SKM-1 treated with dmso at 0.1 percent for 144 hours (cell line): ENCODE data around the gene GSDME.
A peak's percentile ranks its signal among the peaks of the same experiment; 100 is the strongest.

Experiments used
- DNase-seq: peaks from one replicate; lab custom pipeline; 2025; ENCODE audit not compliant: unreplicated experiment; lab: John Stamatoyannopoulos, UW

GSDME gene

DNA sequence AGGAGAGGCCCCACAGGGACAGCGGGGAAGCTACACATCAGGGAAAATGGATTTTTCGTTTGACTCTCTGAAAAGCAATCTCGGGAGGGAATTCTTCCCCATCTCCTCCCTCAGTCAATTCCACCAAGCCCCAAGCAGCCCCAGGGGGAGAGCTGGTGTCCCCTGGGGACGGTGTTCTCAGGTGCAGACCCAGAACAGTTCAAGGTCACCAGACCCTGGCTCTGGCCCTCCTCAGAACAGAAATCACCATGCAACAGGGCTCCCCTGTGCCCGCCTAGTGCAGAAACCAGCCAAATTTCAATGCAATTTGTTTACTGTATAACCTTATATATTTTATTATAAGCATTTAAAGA, 34.1 kb downstream of the GSDME start:
- no peak for DNase-seq

DNA sequence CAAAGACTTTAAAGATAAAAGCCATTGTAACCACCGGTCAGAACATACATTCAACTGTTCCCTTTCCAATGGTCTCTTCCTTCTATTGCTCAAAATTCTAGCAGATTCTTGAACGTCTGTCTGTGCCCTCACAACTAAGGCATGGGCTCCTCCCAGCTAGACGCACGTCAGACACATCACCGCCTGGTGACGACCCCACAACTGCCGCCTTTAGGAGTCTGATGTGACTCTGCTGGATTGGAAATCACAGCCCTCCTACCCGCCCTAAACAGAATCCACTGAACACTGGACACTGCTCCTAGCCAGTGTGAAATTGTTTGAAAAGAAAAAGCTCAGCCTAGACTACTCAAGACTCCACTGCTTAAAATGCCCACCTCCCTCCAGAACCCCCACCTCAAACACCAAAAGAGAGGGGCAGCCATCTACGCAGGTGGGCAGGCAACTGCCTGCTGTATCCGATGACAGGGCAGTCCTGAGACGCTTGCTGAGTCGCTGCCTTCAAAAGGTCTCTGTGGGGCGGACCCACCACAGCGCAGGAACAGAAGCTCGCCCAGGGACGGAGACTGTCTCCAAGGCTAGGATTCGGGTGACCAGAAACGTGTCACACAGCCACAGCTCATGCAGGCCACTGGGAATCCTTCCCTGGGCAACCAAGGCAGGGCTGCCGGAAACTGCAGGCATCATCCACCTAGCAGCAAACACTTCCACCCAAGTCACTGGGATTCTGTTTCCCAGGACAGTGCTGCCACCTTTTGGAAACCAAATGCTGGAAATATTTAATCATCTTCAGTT, 34.7 kb downstream of the GSDME start:
- no peak for DNase-seq

DNA sequence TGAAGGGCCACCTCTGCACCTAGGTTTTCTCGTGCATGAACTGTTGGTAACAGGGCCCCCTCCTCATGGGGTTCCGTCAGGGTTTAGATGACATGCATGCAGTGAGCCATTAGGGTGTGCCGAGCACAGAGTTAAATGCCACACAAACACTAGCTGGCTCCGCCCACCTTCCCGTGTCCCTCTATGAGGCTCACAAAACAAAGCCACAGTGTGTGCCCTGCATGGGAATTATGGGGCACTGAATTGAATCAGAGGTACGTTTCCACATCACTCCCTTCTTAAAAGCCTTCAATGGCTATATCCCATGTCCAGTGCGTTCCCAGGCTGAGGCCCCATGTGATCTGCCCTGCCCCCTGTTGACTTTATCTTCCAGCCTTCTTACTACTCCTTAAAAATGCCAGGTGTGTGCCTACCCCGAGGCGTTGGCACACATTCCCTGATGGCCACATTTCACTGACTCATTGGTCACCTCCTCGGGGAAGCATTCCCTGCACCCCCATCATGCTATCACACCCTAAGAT, 35.7 kb downstream of the GSDME start:
- no peak for DNase-seq

GRCh38 chr7:24720283-24720682, 37.0 kb downstream of the GSDME start:
- DNase-seq = no peak

DNA sequence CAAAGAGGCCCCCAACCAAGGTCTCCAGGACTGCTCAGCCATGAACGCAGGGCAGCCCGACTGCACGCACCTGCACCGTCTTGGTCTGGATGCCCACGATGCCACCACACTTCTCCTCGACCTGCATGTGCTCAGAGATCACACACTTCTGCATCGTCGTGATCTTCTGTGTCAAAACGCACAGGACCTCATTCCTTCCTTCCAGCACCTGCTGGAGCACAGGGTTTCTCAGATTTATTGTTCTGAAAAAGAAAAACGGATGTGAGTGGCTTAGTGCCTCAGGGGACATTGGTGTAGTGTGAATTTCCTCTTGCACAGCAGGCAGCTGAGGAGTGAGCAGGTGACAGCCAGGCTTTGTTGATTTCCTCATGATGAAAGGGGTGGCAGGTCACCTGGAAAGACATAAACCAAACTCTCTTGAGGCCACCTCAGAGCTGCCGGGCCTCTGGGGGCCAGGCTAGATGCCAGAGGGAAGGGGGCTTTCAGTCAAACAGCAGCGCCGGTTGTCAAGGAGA, 38.2 kb downstream of the GSDME start:
- no peak for DNase-seq

- DNase-seq = no peak
Measured at GRCh38 chr7:24718431-24718831, 38.8 kb downstream of the GSDME start.

DNA sequence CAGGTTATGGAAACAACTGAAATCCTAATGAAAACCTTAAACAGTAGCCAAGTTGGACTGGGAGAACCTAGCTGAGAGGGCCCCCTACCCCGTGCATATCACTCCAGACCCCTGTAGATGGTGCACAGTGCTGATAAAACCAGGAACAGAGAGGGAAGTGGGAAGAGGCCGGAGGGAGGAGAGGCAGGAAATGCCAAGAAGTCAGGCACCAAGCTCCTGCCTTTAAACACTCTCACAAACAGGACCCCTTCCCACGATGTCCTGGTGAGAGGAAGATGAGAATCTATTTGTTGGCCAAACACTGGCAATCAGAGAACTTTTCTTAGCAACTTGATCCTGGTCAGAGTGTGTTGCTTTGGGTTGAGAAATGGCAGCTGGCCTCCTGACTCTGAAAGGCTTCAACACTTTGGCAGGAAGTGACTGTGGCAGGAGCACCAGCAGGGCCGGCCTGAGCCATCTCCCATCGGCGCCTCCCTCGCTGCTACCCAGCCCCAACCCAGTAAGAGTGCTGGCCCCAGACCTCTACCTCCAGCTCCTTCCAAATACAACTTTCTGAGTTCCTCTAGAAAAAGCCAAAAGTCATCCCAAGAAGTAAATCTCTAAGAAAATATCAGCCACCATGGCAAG, 39.5 kb downstream of the GSDME start:
- no peak for DNase-seq

- DNase-seq = no peak
Measured at GRCh38 chr7:24717247-24717622, 40.0 kb downstream of the GSDME start.

- DNase-seq = no peak
Measured at GRCh38 chr7:24716480-24717246, 40.6 kb downstream of the GSDME start.

DNA sequence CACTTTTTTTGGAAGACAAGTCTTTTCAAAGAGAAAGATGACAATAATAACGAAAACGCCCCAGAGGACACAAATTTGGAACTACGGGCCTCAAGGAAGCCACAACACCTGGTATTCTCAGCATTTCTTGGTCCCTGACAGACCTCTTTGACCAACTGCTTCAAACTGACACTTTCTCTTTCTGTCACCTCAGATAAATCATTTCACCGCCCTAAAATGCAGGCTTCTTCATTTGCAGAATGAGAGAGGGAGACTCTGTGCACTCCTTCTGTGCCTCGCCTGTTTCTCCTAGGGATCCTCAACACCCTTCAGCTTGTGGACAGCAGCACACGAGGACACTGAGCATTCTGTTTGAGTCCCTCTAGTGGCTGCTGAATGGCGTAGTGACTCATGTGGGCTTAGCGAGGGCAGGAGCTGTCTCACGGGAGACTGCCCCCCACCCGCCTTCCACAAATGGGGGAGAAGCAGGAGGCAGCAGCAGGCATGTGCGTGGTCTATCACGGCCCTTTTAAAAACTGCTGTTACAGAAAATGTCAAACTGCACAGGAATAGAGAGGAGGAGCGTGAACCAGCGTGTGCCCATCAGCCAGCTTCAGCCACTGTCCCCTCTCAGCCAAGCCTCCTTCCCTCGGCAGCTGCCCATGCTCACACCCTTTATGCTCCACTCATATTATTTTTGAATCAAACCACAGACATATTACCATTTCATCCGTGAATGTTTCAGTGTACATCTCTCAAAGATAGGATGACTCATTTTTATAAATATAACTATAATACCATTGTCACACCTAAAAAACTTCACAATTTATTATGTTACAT, 41.4 kb downstream of the GSDME start:
- DNase-seq = peak; percentile 3

DNA sequence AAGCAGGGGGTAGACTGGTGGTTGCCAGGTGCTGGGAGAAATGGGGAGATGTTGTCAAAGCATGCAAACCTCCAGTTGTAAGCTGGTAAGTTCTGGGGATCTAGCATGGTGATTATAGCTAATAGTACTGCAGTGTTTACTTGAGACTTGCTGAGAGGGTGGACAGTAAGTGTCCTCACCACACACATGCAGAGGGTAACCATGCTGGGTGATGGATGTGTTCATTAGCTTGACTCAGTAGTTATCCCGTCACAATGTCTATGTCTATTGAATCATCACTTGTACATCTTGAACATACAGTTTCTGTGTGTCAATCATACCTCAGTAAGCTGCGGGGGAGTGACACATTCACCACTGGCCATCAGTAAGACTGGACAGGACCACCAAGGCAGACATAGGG, 42.1 kb downstream of the GSDME start:
- DNase-seq = no peak

GRCh38 chr7:24714676-24715010, 42.6 kb downstream of the GSDME start:
- DNase-seq = no peak

GRCh38 chr7:24713850-24714675, 43.2 kb downstream of the GSDME start:
- DNase-seq = no peak

GRCh38 chr7:24713039-24713793, 44.0 kb downstream of the GSDME start:
- no peak for DNase-seq

- DNase-seq = no peak
Measured at GRCh38 chr7:24709585-24710360, 47.5 kb downstream of the GSDME start.

DNA sequence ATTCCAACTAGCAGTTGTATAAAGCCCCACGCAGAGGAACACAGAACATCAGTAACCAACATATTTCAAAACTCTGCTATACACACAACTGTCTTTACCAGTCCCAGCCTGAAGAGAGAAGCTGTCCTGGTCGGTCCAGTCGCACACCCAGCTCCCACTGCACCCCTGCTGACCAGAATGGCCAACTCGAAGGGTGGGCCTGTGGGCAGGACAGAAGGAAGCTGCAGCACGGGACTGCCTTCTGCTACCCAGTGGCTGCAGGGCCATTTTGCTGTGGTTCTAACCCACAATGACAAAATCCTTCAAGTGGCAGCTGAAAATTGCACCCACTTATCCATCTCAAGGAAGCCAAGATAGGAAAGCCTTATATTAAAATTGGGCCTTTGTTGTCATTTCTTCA, 48.2 kb downstream of the GSDME start:
- no peak for DNase-seq

DNA sequence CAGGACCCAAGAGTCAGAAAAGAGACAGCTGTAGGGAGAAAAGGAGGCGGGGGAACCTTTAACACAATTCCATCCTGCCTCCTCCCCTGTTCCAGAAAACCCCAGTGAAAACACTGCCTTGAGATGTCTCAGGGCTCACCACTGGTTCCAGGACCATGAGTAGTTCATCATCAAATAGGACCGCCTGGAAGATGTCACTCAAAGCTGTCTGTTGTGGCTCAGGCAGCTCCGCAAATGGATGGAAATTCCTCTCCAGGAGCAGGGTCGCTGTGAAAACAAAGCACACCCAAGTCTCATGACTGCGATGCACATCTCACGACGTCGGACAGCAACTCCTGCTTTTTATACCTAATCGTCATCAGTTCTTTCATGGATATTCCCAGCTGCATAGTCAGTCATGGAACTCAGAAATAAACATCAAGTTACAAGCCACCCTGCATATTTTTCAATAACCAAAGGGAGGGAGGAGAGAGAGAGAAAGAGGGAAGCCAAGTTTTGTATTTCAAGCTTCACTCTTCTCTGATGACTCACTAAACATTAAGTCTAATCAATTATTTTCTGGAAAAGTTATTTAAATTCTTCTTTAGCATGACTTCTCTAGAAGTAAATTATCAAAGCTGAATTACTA, 49.2 kb downstream of the GSDME start:
- no peak for DNase-seq
